OCI-LY7 (cell line): ENCODE measurements around the gene SEPTIN12. TPM values are rescaled to one million over a fixed set of nuclear protein-coding genes. Genes with fewer than 3 reads are reported as not detected.

Source experiments
- BruUV-seq: library from RNA; stranded (reverse); fragments of 400-500 nt; replicated peaks from 2 replicates; lab custom pipeline; 2021; lab: Mats Ljungman, UMichigan
- CTCF ChIA-PET: fragments of 300-600 bp; sonication (Branson Sonifier 250); formaldehyde crosslinking; loops from one replicate; lab custom pipeline; 2022; ENCODE audit warnings: antibody characterized with exemption; ENCODE audit not compliant: unreplicated experiment; lab: Charles Lee
- POLR2A ChIA-PET: fragments of 300-600 bp; sonication (Branson Sonifier 250); formaldehyde crosslinking; loops from one replicate; lab custom pipeline; 2022; ENCODE audit warnings: antibody characterized with exemption; lab: Charles Lee
- DNase-seq: peaks from one replicate; pipeline ENCODE4 v3.0.0-alpha.2; 2015; ENCODE audit warnings: low spot score
- H2AFZ ChIP-seq: fragments of 200-600 bp; sonication (generic), shearing (Covaris generic); 2 replicates; pipeline ENCODE4 v1.6.1; 2014; ENCODE audit warnings: mild to moderate bottlenecking, antibody characterized with exemption, low read length, moderate library complexity
- H3K27ac ChIP-seq: fragments of 200-600 bp; sonication (generic); 2 replicates; pipeline ENCODE4 v1.5.1; 2014; ENCODE audit warnings: mixed run types, low read depth, mild to moderate bottlenecking, moderate library complexity, low read length, inconsistent platforms; ENCODE audit not compliant: poor library complexity, severe bottlenecking
- H3K36me3 ChIP-seq: fragments of 200-600 bp; sonication (generic); 2 replicates; pipeline ENCODE4 v1.6.1; 2014; ENCODE audit warnings: mild to moderate bottlenecking, antibody characterized with exemption, low read length, moderate library complexity, mixed read lengths; ENCODE audit not compliant: insufficient read depth
- H3K4me1 ChIP-seq: fragments of 200-600 bp; sonication (generic); 2 replicates; pipeline ENCODE4 v1.5.1; 2014; ENCODE audit warnings: mild to moderate bottlenecking, low read length; ENCODE audit not compliant: insufficient read depth, poor library complexity, severe bottlenecking
- H3K4me2 ChIP-seq: fragments of 200-600 bp; sonication (generic); 2 replicates; pipeline ENCODE4 v1.6.1; 2014; ENCODE audit warnings: mild to moderate bottlenecking, low read length
- H3K4me3 ChIP-seq: fragments of 200-600 bp; sonication (generic); 2 replicates; pipeline ENCODE4 v1.5.1; 2014; ENCODE audit warnings: mild to moderate bottlenecking, low read depth, low read length; ENCODE audit not compliant: poor library complexity, severe bottlenecking
- H3K79me2 ChIP-seq: fragments of 200-600 bp; sonication (generic); 2 replicates; pipeline ENCODE4 v1.6.1; 2016; ENCODE audit warnings: low read depth, mild to moderate bottlenecking, low read length, moderate library complexity, mixed read lengths; ENCODE audit not compliant: insufficient read depth
- H3K9me2 ChIP-seq: fragments of 200-600 bp; sonication (generic); 2 replicates; pipeline ENCODE4 v1.6.1; 2016; ENCODE audit warnings: mild to moderate bottlenecking, low read length, mixed read lengths; ENCODE audit not compliant: insufficient read depth
- H3K9me3 ChIP-seq: fragments of 200-600 bp; sonication (generic); 2 replicates; pipeline ENCODE4 v1.6.1; 2014; ENCODE audit warnings: mild to moderate bottlenecking, mixed run types, low read length, mixed read lengths
- H4K20me1 ChIP-seq: fragments of 200-600 bp; sonication (generic); 2 replicates; pipeline ENCODE4 v1.6.1; 2014; ENCODE audit warnings: mild to moderate bottlenecking, antibody characterized with exemption, low read length, moderate library complexity, mixed read lengths; ENCODE audit not compliant: insufficient read depth
- EZH2phosphoT487 ChIP-seq: fragments of 200-600 bp; sonication (generic); IDR thresholded peaks from 2 replicates; pipeline ENCODE4 v1.6.1; 2018; ENCODE audit warnings: low read depth, borderline replicate concordance, mild to moderate bottlenecking, mixed run types, antibody characterized with exemption, low read length, moderate library complexity, mixed read lengths
- intact Hi-C: fragments of 100-400 bp; cut with micrococcal nuclease; formaldehyde crosslinking; loops from one replicate; pipeline ENCODE4 v1.10.0; 2022; ENCODE audit not compliant: unreplicated experiment
- total RNA-seq, 2 experiments: library from RNA; depleted of rRNA in 1 of 2; stranded (reverse); fragments of >200 nt in 1 of 2; shearing (Covaris generic) in 1 of 2; gene quantifications; 2 replicates each; pipeline ENCODE4 v1.2.3, GENCODE V29; 2014 to 2022
- TF ChIP-seq, protein P1 (sequence below): fragments of 200-600 bp; sonication (generic); conservative IDR thresholded peaks from 2 replicates; pipeline ENCODE4 v1.5.1; 2014; ENCODE audit warnings: mild to moderate bottlenecking, antibody characterized with exemption, low read length, moderate library complexity, mixed read lengths

SEPTIN12 gene
- total RNA-seq, 2 experiments from 2014 or later = not detected

DNA sequence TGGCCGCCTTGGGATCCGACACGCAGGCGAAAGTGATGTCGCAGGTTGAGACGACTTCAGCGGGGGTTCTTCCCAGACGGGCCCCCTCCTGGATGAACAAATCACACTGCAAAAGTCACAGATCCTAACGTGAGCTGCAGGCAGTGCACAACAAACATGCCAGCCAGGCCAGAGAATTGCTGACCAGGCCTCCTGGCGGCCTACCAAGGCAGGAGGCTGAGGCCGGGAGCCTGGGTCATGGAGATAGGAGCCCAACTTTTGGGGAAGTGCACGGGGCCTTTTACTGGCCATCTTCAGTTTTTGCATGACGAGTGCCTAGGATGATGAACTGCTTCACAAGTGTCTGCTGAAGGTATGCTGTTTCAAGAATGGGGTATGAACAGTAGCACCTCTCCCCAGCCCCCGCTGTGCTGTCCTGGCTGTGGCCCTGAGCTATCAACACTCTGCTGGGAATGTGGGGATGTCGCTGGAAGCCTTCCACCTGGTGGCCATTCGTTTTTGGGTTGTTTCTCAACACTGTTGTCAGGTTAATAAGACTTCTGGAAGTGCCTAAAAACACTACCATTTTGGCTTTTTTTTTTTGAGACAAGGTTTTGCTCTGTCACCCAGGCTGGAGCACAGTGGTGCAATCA is 26.5 kb upstream of the SEPTIN12 start:
- Histone ChIP-seq H3K36me3 (peaks cover 86% of the 10 kb centered on the region), H2AFZ (no peak overlapping the region), H3K9me2 (no peaks in the 10 kb centered on the region), H3K27ac (no peak overlapping the region), H3K79me2 (no peaks in the 10 kb centered on the region), H3K9me3 (no peaks in the 10 kb centered on the region), H3K4me3 (no peak overlapping the region), H4K20me1 (no peaks in the 10 kb centered on the region), H3K4me1 (no peaks in the 10 kb centered on the region), H3K4me2 (no peak overlapping the region)
- POLR2A ChIA-PET = interaction anchor here (0.7 kb wide), 2 partner anchors 29 to 401 kb away, joined by 3 read pairs; no protein-coding TSS in a partner anchor
- BruUV-seq = no TSS peak
- TF ChIP-seq, protein P1, sequence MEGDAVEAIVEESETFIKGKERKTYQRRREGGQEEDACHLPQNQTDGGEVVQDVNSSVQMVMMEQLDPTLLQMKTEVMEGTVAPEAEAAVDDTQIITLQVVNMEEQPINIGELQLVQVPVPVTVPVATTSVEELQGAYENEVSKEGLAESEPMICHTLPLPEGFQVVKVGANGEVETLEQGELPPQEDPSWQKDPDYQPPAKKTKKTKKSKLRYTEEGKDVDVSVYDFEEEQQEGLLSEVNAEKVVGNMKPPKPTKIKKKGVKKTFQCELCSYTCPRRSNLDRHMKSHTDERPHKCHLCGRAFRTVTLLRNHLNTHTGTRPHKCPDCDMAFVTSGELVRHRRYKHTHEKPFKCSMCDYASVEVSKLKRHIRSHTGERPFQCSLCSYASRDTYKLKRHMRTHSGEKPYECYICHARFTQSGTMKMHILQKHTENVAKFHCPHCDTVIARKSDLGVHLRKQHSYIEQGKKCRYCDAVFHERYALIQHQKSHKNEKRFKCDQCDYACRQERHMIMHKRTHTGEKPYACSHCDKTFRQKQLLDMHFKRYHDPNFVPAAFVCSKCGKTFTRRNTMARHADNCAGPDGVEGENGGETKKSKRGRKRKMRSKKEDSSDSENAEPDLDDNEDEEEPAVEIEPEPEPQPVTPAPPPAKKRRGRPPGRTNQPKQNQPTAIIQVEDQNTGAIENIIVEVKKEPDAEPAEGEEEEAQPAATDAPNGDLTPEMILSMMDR = no peak
- no peak for TF ChIP-seq EZH2phosphoT487
- intact Hi-C loops = no loop called here
- DNase-seq = no peak
- CTCF ChIA-PET = no interaction called here

DNA sequence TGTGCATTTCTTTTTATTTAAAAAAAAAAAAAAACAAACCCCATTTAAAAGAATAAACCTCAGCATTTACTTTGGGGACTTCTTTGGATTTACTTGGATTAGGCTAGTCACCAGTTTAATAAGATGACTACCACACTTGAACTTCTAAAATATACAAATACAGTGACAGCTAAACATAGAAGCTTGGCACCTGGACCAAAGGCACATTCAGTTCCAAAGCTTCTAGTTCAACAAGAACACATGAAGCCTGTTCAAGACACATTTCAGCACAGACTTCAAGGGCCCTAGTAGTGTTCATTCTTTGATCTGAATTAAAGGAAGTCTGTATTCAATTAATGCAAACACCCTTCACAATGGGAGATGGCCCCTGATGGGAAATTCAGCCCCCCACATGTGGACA is 25.9 kb upstream of the SEPTIN12 start:
- Histone ChIP-seq H4K20me1 (no peaks in the 10 kb centered on the region), H2AFZ (no peak overlapping the region), H3K36me3 (peaks cover 85% of the 10 kb centered on the region), H3K4me1 (no peaks in the 10 kb centered on the region), H3K27ac (no peak overlapping the region), H3K79me2 (no peaks in the 10 kb centered on the region), H3K4me3 (no peak overlapping the region), H3K9me3 (no peaks in the 10 kb centered on the region), H3K9me2 (no peaks in the 10 kb centered on the region), H3K4me2 (no peak overlapping the region)
- DNase-seq = no peak
- ChIA-PET POLR2A (interaction anchor here (0.7 kb wide), 1 partner anchor 28 kb away, joined by 3 read pairs; no protein-coding TSS in a partner anchor), CTCF (no interaction called here)
- TF ChIP-seq, protein P1 = no peak
- no peak for TF ChIP-seq EZH2phosphoT487
- intact Hi-C loops = no loop called here
- no TSS peak for BruUV-seq

DNA sequence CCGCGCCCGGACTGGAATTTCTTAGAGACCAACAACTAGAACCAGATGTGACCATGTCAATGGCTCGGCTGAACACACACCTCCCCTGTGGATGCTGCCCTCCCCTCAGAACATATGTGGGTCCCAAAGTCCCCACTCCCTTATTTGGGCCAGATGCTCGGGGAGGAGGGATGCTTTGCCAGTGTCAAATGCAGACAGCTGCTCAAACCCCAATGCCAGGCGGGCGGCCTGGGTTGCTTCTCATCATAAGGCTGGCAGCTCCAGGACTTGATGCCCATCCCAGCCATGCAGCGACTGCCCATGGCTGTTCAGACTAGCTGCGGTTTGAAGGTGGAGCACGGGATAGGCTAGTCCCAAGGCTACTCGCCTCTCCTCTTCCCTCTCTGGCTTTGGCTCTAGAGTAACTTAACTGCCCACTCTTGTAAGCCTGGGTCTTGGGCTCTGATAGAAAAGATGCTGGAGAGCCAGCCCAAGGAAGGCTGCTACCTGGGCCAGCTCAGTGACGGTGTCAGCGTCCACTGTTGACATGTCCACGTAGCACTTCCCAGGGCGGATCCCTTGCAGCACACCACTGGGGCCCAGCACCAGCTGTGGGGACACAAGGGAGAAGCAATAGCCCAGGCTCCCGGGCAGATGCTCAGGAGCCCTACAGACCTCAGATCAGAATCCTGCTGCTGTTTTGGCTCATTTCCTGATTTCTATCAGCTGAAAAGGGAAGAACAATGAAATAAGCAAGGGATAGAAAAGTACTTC is 25.3 kb upstream of the SEPTIN12 start:
- no peak for DNase-seq
- ChIA-PET CTCF (no interaction called here), POLR2A (interaction anchor here (0.7 kb wide), 2 partner anchors 27 to 66 kb away, joined by 3 read pairs; no protein-coding TSS in a partner anchor)
- no TSS peak for BruUV-seq
- intact Hi-C loops = no loop called here
- Histone ChIP-seq H3K4me3 (no peak overlapping the region), H4K20me1 (no peaks in the 10 kb centered on the region), H3K79me2 (no peaks in the 10 kb centered on the region), H3K9me2 (no peaks in the 10 kb centered on the region), H3K4me1 (no peaks in the 10 kb centered on the region), H3K27ac (no peak overlapping the region), H3K9me3 (no peaks in the 10 kb centered on the region), H3K36me3 (peaks cover 85% of the 10 kb centered on the region), H3K4me2 (no peak overlapping the region), H2AFZ (no peak overlapping the region)
- TF ChIP-seq, protein P1 = no peak
